ENCODE measurements around the gene PIKFYVE. TPM values are rescaled to one million over a fixed set of nuclear protein-coding genes. Genes with fewer than 3 reads are reported as not detected.

Gene PIKFYVE
- total and polyA plus RNA-seq, 5 experiments from 2014 or later = 5.3 to 51.2 (median 6.6) TPM

DNA sequence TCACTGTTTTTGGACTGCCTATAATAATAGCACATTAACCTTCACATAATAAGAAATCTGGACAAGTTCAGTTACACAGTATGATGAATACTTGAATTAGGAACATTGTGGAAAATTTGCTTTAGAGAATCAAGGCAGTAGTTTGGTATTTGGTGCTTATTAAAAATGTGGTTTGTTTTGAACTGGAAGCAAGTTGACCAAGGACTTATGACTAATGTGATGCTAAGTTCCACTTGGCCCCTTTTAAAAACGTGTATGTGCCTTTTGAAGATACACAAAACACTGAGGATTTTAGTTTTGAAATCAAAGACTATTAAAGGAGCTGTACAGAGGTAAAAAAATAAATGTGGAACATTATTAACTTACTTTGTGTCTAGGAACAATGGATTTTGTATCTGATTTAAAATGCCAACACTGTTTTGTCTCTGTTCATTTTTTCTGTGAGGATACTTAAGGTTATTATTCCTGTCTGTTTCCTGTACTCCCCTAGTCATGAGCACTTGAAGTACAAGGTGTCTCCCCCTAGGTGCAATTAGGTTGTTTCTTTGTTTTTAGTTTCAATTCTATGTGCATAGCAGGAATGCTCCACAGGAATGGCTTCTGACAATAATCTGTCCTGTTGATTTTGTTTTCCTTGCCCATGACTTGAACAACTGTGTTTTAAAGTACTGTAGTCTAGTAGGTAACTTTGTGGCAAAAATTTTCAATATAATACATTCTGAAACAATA lies 91.0 kb downstream of the PIKFYVE start:
- POLR2A ChIA-PET = no interaction called here
- H3K9me3 Mint-ChIP-seq = peaks cover 0 to 2% (median 0%) of the 10 kb centered on the region in 9 donors

DNA sequence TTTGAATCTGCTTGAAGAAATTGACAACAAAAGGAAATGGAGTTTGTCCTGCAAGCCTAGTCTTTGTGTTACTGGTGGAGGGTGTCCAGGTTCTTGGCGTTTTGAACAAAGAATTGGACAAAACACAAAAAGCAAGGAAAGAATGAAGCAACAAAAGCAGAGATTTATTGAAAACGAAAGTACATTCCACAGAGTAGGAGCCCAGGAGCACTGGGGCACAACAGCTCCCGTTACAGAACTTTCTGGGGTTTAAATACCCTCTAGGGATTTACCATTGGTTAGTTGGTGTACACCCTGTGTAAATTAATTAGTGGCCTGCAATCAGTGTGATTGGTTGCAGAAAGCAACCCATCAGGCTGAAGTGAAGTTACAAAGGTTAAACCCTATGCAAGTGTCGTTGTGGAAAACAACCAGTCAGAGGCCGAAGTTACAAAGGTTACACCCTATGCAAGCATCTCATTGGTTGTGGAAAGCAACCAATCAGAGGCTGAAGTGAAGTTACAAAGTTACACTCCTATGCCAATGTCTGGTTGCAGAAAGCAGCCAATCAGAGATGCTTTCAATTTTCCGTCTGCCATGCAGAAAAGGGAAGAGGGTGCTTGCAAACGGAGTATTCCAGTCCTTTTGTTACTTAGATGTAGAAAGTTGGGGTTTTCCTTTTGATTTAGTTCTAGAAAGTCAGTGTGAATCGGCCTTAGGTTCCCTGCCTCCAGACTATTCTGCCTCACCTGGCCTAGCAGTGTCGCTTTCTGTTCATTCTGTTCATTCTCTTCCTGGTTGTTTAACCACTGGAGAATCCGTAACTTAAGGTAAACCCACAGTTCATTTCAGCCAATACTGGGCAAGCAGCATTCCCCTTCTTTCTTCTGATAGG lies 92.9 kb downstream of the PIKFYVE start:
- Mint-ChIP-seq H3K27me3 (no peaks in the 10 kb centered on the region), H3K27ac (peak overlapping the region in 6 of 10 donors; percentile 12 to 77 (median 57)), H3K9me3 (peaks cover 0 to 2% (median 0%) of the 10 kb centered on the region in 9 donors), H3K36me3 (peaks cover 0 to 36% (median 5%) of the 10 kb centered on the region in 3 donors), H3K4me3 (peak overlapping the region in 2 of 10 donors; percentile 18 to 68), H3K4me1 (peaks cover 0 to 9% (median 5%) of the 10 kb centered on the region in 4 donors)
- DNase-seq = no peak
- POLR2A ChIA-PET = no interaction called here
- no peak for ATAC-seq

More for the DNA sequence above, 91.0 kb downstream of the PIKFYVE start:
- DNase-seq (no peak), ATAC-seq (no peak)
- H3K27me3 Mint-ChIP-seq = no peaks in the 10 kb centered on the region
- peak overlapping the region in 9 of 10 donors; percentile 19 to 91 (median 52) for H3K27ac Mint-ChIP-seq
- H3K4me3 Mint-ChIP-seq = no peak overlapping the region
- H3K4me1 Mint-ChIP-seq = peaks cover 0 to 9% (median 4%) of the 10 kb centered on the region in 4 donors
- H3K36me3 Mint-ChIP-seq = peaks cover 0 to 55% (median 15%) of the 10 kb centered on the region in 3 donors

DNA sequence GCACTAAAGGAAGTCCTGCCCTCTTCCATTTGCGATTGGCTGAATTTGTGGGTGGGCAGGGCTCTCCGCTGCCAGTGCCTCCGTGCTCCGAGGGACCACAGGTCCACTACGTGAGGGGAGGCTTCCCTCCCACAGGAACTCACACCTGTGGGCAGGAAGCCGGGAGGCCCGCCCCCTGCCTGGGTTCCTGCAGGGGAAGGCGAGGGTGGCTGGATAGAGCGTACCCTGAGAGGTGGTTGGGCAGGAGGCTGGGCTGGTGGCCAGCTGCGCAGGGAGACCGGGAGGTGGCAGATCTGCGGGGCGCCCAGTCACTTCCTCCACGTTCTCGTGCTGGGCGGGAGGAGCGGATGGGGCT lies 93.6 kb downstream of the PIKFYVE start:
- POLR2A ChIA-PET = no interaction called here
- peaks cover 0 to 30% (median 3%) of the 10 kb centered on the region in 3 donors for H3K36me3 Mint-ChIP-seq
- no peaks in the 10 kb centered on the region for H3K27me3 Mint-ChIP-seq
- peak overlapping the region in 5 of 10 donors; percentile 18 to 68 (median 45) for H3K4me3 Mint-ChIP-seq
- ATAC-seq (peak; percentile 70 to 72), DNase-seq (peak in 2 of 10 donors; percentile 3 to 15)
- peak overlapping the region in 4 of 10 donors; percentile 19 to 77 (median 62) for H3K27ac Mint-ChIP-seq
- peaks cover 0 to 5% (median 0%) of the 10 kb centered on the region in 9 donors for H3K9me3 Mint-ChIP-seq
- H3K4me1 Mint-ChIP-seq = peaks cover 0 to 9% (median 5%) of the 10 kb centered on the region in 4 donors

DNA sequence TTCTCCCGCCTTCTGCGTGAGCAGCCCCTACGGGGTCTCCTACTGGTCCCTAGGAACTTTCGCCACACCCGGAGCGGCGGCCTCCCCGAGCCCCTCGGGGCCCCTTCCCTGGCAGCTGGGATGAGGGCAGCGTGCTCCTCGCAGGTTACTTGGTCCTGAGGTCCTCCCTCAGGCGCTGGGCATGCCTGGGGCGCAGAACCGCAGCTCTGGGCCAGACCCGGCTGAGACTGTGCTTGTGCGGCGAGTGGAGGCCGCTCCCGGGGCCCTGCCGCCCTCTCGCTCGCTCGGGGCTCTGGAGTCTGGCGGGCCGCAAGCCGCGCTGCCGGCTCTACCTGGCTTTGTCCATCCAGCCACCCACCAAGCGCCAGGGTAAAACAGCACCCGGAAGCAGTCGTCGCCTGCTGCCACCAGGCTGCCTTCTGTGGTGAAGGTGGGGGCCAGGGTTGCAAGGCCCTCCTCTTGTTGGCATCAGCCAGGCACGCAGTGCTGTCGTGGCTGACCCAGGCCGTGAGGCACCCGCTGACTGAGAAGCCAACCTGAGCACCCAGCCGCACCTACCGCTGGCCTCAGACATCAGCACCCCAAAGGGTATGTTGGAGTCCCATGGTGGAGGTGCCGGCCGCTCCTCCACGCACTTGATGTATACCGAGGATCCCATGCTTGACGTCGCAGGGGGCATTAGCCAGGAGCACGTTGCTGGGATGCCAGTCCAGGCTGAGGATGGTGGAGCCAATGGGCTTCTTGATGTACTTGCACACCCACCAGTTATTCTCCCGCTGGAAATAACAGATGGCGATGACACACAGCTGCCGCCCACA lies 94.4 kb downstream of the PIKFYVE start:
- DNase-seq (no peak), ATAC-seq (no peak)
- POLR2A ChIA-PET = no interaction called here
- peaks cover 0 to 13% (median 6%) of the 10 kb centered on the region in 9 donors for H3K9me3 Mint-ChIP-seq
- H3K4me3 Mint-ChIP-seq = no peak overlapping the region
- no peaks in the 10 kb centered on the region for H3K27me3 Mint-ChIP-seq
- H3K27ac Mint-ChIP-seq = no peak overlapping the region
- peaks cover 0 to 9% (median 5%) of the 10 kb centered on the region in 4 donors for H3K4me1 Mint-ChIP-seq
- peaks cover 7 to 21% (median 9%) of the 10 kb centered on the region in 3 donors for H3K36me3 Mint-ChIP-seq

DNA sequence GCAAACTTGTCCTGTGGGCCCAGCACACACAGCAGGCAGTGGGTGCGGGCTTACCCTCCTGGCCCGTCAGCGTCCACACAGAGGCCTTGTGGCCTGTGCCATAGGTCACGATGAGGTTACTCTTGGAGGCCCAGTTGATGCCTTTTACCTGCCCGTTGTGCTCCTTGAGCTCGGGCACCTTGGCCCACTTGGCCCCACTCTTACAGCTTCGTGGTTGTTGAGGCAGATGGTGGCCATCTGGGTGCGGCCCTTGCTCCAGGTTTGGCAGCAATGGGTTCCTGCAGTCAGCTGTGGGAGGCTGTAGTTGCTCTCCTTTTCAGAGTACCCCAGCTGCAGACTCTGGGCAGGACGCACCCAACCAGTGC lies 95.0 kb downstream of the PIKFYVE start:
- Mint-ChIP-seq H3K27ac (no peak overlapping the region), H3K9me3 (peaks cover 0 to 16% (median 6%) of the 10 kb centered on the region in 9 donors), H3K4me1 (peaks cover 0 to 9% (median 5%) of the 10 kb centered on the region in 4 donors), H3K27me3 (no peaks in the 10 kb centered on the region), H3K4me3 (no peak overlapping the region), H3K36me3 (peaks cover 8 to 17% (median 10%) of the 10 kb centered on the region in 3 donors)
- POLR2A ChIA-PET = no interaction called here
- no peak for ATAC-seq
- DNase-seq = no peak

DNA sequence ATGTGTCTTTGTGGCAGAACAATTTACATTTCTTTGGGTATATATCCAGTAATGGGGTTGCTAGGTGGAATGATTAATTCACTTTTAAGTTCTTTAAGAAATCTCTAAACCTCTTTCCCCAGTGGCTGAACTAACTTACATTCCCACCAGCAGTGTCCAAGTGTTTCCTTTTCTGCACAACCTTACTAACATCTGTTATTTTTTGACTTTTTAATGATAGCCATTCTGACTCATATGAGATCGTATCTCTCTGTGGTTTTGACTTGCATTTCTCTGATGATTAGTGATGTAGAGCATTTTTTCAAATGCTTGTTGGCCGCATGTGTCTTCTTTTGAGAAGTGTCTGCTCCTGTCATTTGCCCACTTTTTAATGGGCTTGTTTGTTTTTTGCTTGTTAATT lies 97.4 kb downstream of the PIKFYVE start:
- Mint-ChIP-seq H3K27ac (no peak overlapping the region), H3K9me3 (peaks cover 0 to 21% (median 6%) of the 10 kb centered on the region in 9 donors), H3K4me3 (no peak overlapping the region), H3K36me3 (peaks cover 2 to 12% (median 10%) of the 10 kb centered on the region in 3 donors), H3K4me1 (peaks cover 0 to 10% (median 3%) of the 10 kb centered on the region in 4 donors), H3K27me3 (peaks cover 0 to 5% (median 0%) of the 10 kb centered on the region in 5 donors)
- ATAC-seq = no peak
- DNase-seq = no peak
- POLR2A ChIA-PET = no interaction called here

DNA sequence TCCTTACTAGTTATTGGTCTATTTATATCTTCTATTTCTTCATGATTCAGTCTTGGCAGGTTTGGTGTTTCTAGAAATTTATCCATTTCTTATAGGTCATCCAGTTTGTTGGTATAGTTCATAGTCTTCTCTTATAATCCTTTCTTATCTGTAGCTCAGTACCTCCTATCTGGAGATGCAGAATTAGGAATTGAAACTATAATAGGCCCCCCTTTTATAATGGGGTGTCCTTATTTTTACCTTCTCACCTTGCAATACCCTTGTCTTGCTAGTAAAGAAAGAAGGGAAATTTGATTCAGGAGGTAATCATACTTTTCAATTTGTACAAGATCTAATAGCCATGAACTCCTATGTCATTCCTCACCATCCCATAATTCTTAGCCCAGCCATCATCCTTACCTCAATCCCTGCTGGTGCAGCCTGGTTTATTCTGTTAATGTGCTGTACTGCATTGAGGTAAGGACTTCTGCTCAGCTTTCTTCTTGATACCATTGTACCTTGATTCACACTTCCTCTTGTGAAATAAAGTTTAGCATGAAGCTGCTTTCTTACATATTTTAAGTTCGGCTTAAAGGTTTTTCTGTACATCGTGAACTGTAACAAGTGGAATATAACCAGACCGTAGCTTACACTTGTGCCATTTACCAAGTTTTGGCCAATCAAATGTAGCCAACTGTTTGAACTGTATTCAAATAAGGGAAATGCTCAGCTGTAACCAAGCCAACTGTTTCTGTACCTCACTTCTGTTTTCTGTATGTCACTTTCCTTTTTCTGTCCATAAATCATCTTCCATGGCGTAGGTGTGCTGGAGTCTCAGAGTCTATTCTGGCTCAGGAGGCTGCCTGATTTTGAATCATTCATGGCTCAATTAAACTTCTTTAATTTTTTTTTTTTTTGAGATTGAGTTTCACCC lies 100.4 kb downstream of the PIKFYVE start:
- no peak for DNase-seq
- peaks cover 0 to 10% (median under 1%) of the 10 kb centered on the region in 4 donors for H3K4me1 Mint-ChIP-seq
- peak overlapping the region in 1 of 10 donors; percentile 73 for H3K4me3 Mint-ChIP-seq
- H3K27me3 Mint-ChIP-seq = peaks cover 0 to 11% (median 2%) of the 10 kb centered on the region in 5 donors
- H3K9me3 Mint-ChIP-seq = peaks cover 0 to 21% (median 6%) of the 10 kb centered on the region in 9 donors
- POLR2A ChIA-PET = interaction anchor here (0.7 kb wide), 1 partner anchor 117 kb away, joined by 3 read pairs; no protein-coding TSS in a partner anchor
- H3K36me3 Mint-ChIP-seq = peaks cover 0 to 12% (median 8%) of the 10 kb centered on the region in 3 donors
- peak overlapping the region in 3 of 10 donors; percentile 2 to 52 (median 14) for H3K27ac Mint-ChIP-seq
- no peak for ATAC-seq

DNA sequence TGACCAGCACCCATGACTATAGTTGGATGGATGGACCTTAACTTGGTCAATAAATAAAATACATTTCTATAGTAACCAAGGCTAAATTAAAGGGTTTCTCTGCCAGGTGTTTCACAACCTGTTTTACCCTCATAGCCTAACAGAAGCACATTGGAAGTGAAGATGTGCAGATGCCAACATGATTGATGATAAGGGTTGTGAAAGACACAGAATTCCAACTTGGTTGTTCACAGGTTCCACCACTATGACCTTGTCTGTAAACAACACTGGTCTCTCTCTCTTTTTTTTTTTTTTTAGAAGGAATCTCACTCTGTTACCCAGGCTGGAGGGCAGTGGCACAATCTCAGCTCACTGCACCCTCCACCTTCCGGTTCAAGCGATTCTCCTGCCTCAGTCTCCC lies 103.0 kb downstream of the PIKFYVE start:
- H3K9me3 Mint-ChIP-seq = peaks cover 0 to 21% (median 6%) of the 10 kb centered on the region in 9 donors
- peaks cover 0 to 12% (median 8%) of the 10 kb centered on the region in 3 donors for H3K36me3 Mint-ChIP-seq
- peaks cover 0 to 11% (median 4%) of the 10 kb centered on the region in 5 donors for H3K27me3 Mint-ChIP-seq
- no peak overlapping the region for H3K27ac Mint-ChIP-seq
- H3K4me3 Mint-ChIP-seq = no peak overlapping the region
- POLR2A ChIA-PET = no interaction called here
- H3K4me1 Mint-ChIP-seq = peaks cover 0 to 8% (median under 1%) of the 10 kb centered on the region in 4 donors
- ATAC-seq = no peak
- no peak for DNase-seq

DNA sequence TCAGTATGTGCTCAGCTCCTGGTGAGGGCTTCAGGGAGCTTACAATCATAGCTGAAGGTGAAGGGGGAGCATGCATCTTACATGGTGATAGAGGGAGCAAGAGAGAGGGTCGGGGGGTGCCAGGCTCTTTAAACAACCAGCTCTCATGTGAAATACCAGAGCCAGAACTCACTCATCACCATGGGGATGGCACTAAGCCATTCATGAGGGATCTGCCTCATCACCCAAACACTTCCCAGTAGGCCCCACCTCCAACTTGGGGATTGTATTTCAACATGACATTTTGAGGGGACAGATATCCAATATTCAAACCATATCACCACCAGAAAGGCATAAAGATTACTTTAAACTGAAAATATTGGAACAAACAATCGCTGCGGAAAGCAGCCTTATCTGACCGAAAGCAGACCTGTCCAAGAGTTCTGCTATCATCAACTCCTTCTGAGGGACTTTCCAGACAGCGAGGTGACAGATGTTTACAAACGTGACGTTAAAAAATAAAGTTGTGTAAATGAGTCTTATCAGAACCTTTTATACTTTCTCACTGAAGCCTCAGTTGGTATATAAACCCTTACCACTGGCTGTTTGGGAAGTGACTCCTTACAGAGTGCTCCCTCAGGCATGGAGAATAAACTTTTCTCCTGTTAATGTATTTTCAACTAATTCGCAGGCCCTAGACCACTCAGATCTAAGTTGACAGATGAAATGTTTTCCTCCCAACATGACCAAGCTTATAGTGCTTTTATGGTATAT lies 105.0 kb downstream of the PIKFYVE start:
- Mint-ChIP-seq H3K4me3 (no peak overlapping the region), H3K9me3 (peaks cover 0 to 5% (median 0%) of the 10 kb centered on the region in 9 donors), H3K27me3 (peaks cover 0 to 11% (median 5%) of the 10 kb centered on the region in 5 donors), H3K4me1 (peaks cover 0 to 7% (median under 1%) of the 10 kb centered on the region in 4 donors), H3K36me3 (peaks cover 0 to 4% (median 0%) of the 10 kb centered on the region in 3 donors), H3K27ac (no peak overlapping the region)
- ATAC-seq (no peak), DNase-seq (no peak)
- POLR2A ChIA-PET = no interaction called here

DNA sequence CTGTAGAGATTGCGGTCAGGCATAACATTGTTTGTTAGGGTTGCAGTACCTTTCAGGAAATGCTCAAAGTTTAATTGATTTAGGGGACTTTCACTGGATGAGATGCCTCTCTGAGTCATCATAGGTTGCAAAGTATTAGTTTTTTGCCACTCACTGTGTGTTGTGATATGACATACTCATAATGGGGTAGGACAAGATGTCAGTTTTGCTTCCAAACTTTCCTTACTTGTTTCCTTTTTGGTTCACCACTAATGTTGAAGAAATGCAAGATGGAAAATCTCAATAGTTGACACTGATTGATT lies 105.5 kb downstream of the PIKFYVE start:
- ATAC-seq (no peak), DNase-seq (no peak)
- Mint-ChIP-seq H3K9me3 (peaks cover 0 to under 1% (median 0%) of the 10 kb centered on the region in 9 donors), H3K27ac (no peak overlapping the region), H3K36me3 (no peaks in the 10 kb centered on the region), H3K4me1 (peaks cover 0 to 2% (median under 1%) of the 10 kb centered on the region in 4 donors), H3K4me3 (no peak overlapping the region), H3K27me3 (peaks cover 0 to 11% (median 5%) of the 10 kb centered on the region in 5 donors)
- POLR2A ChIA-PET = no interaction called here

All from naive thymus-derived CD8-positive, alpha-beta T cell (primary cell).